Colonic mucosa (tissue), 4 donors: ENCODE results near the gene COL4A4. TPM values are rescaled to one million over a fixed set of nuclear protein-coding genes. Genes with fewer than 3 reads are reported as not detected.

ENCODE experiments used
- DNase-seq: peaks from one replicate; pipeline ENCODE4 v3.0.0-alpha.2; 2020
- H3K27ac ChIP-seq: fragments of 200-600 bp; one replicate; pipeline ENCODE4 v1.8.0; 2021
- H3K27me3 ChIP-seq: fragments of 200-600 bp; one replicate; pipeline ENCODE4 v1.8.0; 2021
- H3K36me3 ChIP-seq: fragments of 200-600 bp; one replicate; pipeline ENCODE4 v1.8.0; 2021
- H3K4me1 ChIP-seq: fragments of 200-600 bp; one replicate; pipeline ENCODE4 v1.8.0; 2021; ENCODE audit warnings: mild to moderate bottlenecking
- H3K4me3 ChIP-seq: fragments of 200-600 bp; one replicate; pipeline ENCODE4 v1.8.0; 2021
- H3K9ac ChIP-seq, 2 donors: one replicate each; pipeline ENCODE4 v1.7.0; 2013; ENCODE audit warnings: control low read depth in 2 of 2, low read depth in 2 of 2, low read length in 2 of 2
- H3K9me3 ChIP-seq: fragments of 200-600 bp; one replicate; pipeline ENCODE4 v1.8.0; 2021
- intact Hi-C: fragments of 100-400 bp; cut with DNase I; formaldehyde crosslinking; loops from one replicate; pipeline ENCODE4 v1.14.1; 2022
- total RNA-seq, 2 donors: library from RNA; stranded (reverse); fragmentation: NEBNext Ultra II Directional in 1 of 2; extraction: Animal tissue kit (Norgen Biotek cat#: 25700) in 1 of 2; gene quantifications; one replicate each; pipeline ENCODE4 v1.2.1, GENCODE V29; 2021
- TF ChIP-seq, protein P1 (sequence below): fragments of 200-600 bp; IDR thresholded peaks from one replicate; pipeline ENCODE4 v1.8.0; 2022; ENCODE audit warnings: antibody characterized with exemption, mild to moderate bottlenecking
- donor health status: healthy.
- donor health status: DM: no; HTN: no; CAD: no.
- donor health status: DM: no; HTN: no; CAD: no.

Gene COL4A4
- total RNA-seq, 2 donors from 2014 or later, result 0.40 to 0.93 TPM

DNA sequence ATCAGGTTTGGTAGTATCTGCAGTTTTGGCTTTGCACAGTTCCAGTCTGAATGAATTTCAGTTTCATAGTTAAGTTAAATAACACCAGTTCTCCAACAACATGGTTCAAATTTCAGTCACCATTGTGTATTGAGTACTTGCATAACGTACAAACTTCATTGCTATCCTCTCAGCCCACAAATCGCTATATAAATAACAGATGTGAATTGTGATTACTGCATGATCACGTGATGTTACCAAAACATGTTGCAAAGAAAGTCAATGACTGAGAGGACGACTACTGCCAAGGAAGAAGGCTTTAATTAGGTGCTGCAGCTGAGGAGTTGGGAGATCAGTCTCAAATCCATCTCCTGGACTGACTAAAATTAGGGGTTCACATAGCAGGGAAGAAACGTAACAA, 48.2 kb downstream of the COL4A4 start:
- TF ChIP-seq, protein P1, sequence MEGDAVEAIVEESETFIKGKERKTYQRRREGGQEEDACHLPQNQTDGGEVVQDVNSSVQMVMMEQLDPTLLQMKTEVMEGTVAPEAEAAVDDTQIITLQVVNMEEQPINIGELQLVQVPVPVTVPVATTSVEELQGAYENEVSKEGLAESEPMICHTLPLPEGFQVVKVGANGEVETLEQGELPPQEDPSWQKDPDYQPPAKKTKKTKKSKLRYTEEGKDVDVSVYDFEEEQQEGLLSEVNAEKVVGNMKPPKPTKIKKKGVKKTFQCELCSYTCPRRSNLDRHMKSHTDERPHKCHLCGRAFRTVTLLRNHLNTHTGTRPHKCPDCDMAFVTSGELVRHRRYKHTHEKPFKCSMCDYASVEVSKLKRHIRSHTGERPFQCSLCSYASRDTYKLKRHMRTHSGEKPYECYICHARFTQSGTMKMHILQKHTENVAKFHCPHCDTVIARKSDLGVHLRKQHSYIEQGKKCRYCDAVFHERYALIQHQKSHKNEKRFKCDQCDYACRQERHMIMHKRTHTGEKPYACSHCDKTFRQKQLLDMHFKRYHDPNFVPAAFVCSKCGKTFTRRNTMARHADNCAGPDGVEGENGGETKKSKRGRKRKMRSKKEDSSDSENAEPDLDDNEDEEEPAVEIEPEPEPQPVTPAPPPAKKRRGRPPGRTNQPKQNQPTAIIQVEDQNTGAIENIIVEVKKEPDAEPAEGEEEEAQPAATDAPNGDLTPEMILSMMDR, result no peak
- intact Hi-C loops, result no loop called here
- Histone ChIP-seq H3K36me3 (no peaks in the 10 kb centered on the region), H3K4me1 (no peaks in the 10 kb centered on the region), H3K9ac (no peak overlapping the region), H3K4me3 (no peak overlapping the region), H3K27me3 (no peaks in the 10 kb centered on the region), H3K9me3 (no peaks in the 10 kb centered on the region), H3K27ac (no peak overlapping the region)
- DNase-seq, result no peak

DNA sequence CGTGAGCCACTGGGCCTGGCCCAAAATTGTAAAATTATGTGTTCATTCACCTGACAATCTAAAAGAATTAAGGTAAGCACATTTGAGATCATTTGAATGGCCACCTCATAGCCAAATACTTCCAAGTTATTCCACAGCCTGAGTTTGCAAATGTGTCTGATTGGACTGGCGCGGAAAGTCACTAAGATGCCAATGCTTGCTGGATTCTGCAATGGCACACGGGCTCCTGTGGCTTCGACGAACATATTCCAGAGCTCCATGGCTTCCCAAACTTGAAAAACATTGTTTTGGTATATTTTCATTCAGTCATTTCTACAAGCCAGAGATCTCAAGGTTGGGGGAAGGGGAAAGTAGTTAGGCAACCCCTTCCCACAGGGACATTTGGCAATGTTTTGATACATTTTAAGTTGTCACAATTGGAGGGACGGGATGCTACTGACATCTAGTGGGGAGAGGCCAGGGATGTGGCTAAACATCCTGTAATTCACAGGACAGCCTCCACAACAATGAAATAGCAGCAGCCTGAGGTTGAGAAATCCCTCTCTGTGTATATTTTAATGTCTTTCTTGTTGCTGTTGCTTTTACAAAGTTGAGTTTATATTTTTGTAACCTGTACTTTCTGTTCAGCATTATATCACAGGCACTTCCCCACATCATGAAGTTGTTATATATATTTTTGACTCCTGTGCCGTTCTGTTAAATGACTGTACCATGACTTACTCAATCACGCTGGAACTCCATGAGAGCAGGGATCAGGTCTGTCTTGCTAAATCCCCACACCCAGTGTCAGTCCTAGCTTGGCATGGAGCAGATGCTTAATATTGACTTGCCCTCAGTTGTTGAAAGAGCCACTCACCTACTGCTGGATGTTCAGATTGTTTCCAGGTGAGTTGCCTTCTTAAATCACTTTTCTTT, 56.9 kb downstream of the COL4A4 start:
- H3K9ac ChIP-seq, result no peak overlapping the region
- intact Hi-C loops, result loop anchor here (2.0 to 5.0 kb wide), 3 partner anchors 74 to 1440 kb away; no protein-coding TSS in a partner anchor
- H3K9me3 ChIP-seq, result no peaks in the 10 kb centered on the region
- H3K36me3 ChIP-seq, result no peaks in the 10 kb centered on the region
- H3K4me3 ChIP-seq, result no peak overlapping the region
- TF ChIP-seq, protein P1, result peak; percentile 68
- peak; percentile 55 for DNase-seq
- H3K27ac ChIP-seq, result no peak overlapping the region
- no peaks in the 10 kb centered on the region for H3K4me1 ChIP-seq
- H3K27me3 ChIP-seq, result no peaks in the 10 kb centered on the region

DNA sequence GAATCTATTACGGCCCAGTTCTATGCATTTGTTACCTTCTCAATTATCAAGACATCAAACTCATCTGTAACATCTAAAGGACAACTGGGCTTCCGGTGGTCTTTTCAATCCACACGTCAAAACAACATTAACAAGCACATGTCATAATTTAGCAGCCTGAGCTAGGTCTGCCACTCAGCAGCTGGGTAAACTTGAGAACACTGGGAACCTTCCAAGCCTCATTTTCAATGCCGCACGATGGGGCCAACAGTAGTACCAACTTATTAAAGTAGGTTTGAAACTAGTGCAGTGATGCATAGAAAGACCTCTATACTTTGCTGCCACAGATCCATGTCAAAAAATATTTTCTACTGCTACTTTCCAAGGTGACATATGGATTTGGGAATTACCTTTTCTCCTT, 60.4 kb downstream of the COL4A4 start:
- TF ChIP-seq, protein P1, result no peak
- intact Hi-C loops, result no loop called here
- Histone ChIP-seq H3K36me3 (no peaks in the 10 kb centered on the region), H3K9me3 (no peaks in the 10 kb centered on the region), H3K27me3 (no peaks in the 10 kb centered on the region), H3K9ac (no peak overlapping the region), H3K4me1 (no peaks in the 10 kb centered on the region), H3K4me3 (no peak overlapping the region), H3K27ac (no peak overlapping the region)
- DNase-seq, result no peak

DNA sequence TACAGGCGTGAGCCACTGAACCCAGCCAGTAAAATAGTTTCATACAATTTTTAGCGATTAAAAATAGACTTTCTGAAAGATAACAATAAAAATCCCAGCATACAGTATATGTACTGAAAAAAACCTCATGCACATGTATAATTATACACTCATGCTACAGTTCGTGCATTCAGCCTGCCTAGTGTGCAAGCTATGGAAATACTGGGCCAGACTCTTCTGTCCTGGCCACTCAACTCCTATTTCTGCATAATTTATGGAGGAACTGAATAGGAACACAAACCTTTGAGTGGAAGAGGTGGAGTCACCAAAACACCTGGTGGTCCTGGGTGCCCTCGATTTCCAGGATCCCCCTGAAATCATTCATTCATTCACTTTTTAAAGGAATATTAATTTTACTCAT, 64.7 kb downstream of the COL4A4 start:
- H3K27ac ChIP-seq, result no peak overlapping the region
- TF ChIP-seq, protein P1, result no peak
- no peaks in the 10 kb centered on the region for H3K36me3 ChIP-seq
- H3K27me3 ChIP-seq, result no peaks in the 10 kb centered on the region
- no peaks in the 10 kb centered on the region for H3K4me1 ChIP-seq
- H3K9me3 ChIP-seq, result no peaks in the 10 kb centered on the region
- no peak for DNase-seq
- H3K9ac ChIP-seq, result no peak overlapping the region
- no peak overlapping the region for H3K4me3 ChIP-seq
- intact Hi-C loops, result no loop called here

DNA sequence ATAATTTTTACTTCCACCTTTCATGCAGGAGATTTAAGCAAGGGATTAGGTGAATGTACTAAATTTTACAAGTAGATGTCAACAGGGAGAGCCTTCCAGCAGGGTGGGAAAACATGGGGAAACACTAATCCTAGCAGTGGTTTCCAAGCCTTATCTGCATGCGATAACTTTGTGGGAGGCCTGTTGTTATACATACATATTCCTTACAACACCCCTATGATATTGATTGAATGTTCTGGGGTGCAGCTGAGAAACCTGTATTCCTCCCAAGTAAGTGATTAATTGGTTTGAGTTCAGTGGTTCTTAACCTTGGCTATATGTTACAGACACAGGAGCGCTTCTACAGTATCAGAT, 65.9 kb downstream of the COL4A4 start:
- DNase-seq, result no peak
- Histone ChIP-seq H3K9ac (no peak overlapping the region), H3K4me3 (no peak overlapping the region), H3K4me1 (no peaks in the 10 kb centered on the region), H3K27me3 (no peaks in the 10 kb centered on the region), H3K9me3 (no peaks in the 10 kb centered on the region), H3K27ac (no peak overlapping the region), H3K36me3 (no peaks in the 10 kb centered on the region)
- TF ChIP-seq, protein P1, result no peak
- intact Hi-C loops, result no loop called here
